HepG2 (cell line): ENCODE data around the gene COG4. TPM values are rescaled to one million over a fixed set of nuclear protein-coding genes. Genes with fewer than 3 reads are reported as not detected.

Source experiments
- ATAC-seq: fragments of 200-7000 bp; cut with Tn5 transposase; 3 replicates; pipeline ENCODE4 v1.9.1; 2020; ENCODE audit warnings: mild to moderate bottlenecking, moderate library complexity
- BruUV-seq: library from RNA; stranded (reverse); fragments of 400-500 nt; replicated peaks from 2 replicates; lab custom pipeline; 2021; lab: Mats Ljungman, UMichigan
- CTCF ChIA-PET: fragments of 300-600 bp; formaldehyde crosslinking; extraction: SDS; loops from one replicate; lab custom pipeline; 2021; ENCODE audit warnings: low total read pairs, inconsistent platforms, low intra/inter-chr PET ratio; lab: Yijun Ruan, JAX
- POLR2A ChIA-PET: fragments of 350-600 bp; sonication (Branson Sonifier 250); formaldehyde crosslinking; loops from one replicate; lab custom pipeline; 2020; ENCODE audit warnings: antibody characterized with exemption, inconsistent platforms; lab: Yijun Ruan, JAX
- DNase-seq: peaks from one replicate; pipeline ENCODE4 v3.0.0-alpha.2; 2015; ENCODE audit warnings: low spot score
- FAIRE-seq: peaks from 3 replicates; lab custom pipeline; 2011; peaks lifted over from hg19 to GRCh38; lab: Jason Lieb, UNC
- H2AFZ ChIP-seq: one replicate; pipeline ENCODE4 v1.6.1; 2011; ENCODE audit warnings: low read length, inconsistent platforms
- H3K27ac ChIP-seq: fragments of 300-600 bp; 3 replicates; pipeline ENCODE4 v1.8.0; 2011; ENCODE audit warnings: mixed run types, mild to moderate bottlenecking, mixed read lengths, low read length, inconsistent platforms; ENCODE audit not compliant: insufficient read depth; ENCODE audit errors: extremely low read length
- H3K27me3 ChIP-seq, 2 experiments: fragments of 200-600 bp in 1 of 2; 2 replicates in 1 of 2; 3 replicates in 1 of 2; pipeline versions ENCODE4 v1.6.0 to v1.8.0; 2011; ENCODE audit warnings: low read length in 2 of 2, mild to moderate bottlenecking in 2 of 2, moderate library complexity in 2 of 2, inconsistent platforms in 1 of 2; ENCODE audit not compliant: insufficient read depth in 2 of 2, control insufficient read depth in 1 of 2
- H3K36me3 ChIP-seq, 2 experiments: fragments of 200-600 bp in 1 of 2; replicated peaks in 1 of 2; 2 replicates in 1 of 2; 3 replicates in 1 of 2; pipeline versions ENCODE4 v1.5.1 to v1.8.0; 2011; ENCODE audit warnings: low read length in 2 of 2, inconsistent platforms in 1 of 2; ENCODE audit not compliant: insufficient read depth in 2 of 2, control insufficient read depth in 1 of 2
- H3K4me1 ChIP-seq: 2 replicates; pipeline ENCODE4 v1.5.1; 2012; ENCODE audit warnings: low read length, inconsistent platforms; ENCODE audit not compliant: insufficient read depth
- H3K4me2 ChIP-seq: 2 replicates; pipeline ENCODE4 v1.6.0; 2011; ENCODE audit warnings: low read depth, low read length, inconsistent platforms
- H3K4me3 ChIP-seq, 3 experiments: fragments of 200-600 bp in 1 of 3; sonication (generic), shearing (Covaris generic) in 1 of 3; replicated peaks in 1 of 3; 2 replicates each; pipeline ENCODE4 v1.5.1; 2011 to 2016; ENCODE audit warnings: low read length in 3 of 3, inconsistent platforms in 2 of 3, low read depth in 2 of 3, mild to moderate bottlenecking in 2 of 3, control low read depth in 1 of 3, mixed read lengths in 1 of 3; ENCODE audit not compliant: insufficient read depth in 1 of 3
- H3K79me2 ChIP-seq: one replicate; pipeline ENCODE4 v1.6.1; 2011; ENCODE audit warnings: low read length, inconsistent platforms; ENCODE audit not compliant: insufficient read depth
- H3K9ac ChIP-seq: 2 replicates; pipeline ENCODE4 v1.6.0; 2011; ENCODE audit warnings: mild to moderate bottlenecking, low read depth, low read length, inconsistent platforms; ENCODE audit not compliant: insufficient read depth
- H3K9me3 ChIP-seq: 2 replicates; pipeline ENCODE4 v1.5.1; 2012; ENCODE audit warnings: mild to moderate bottlenecking, low read length
- H4K20me1 ChIP-seq: 2 replicates; pipeline ENCODE4 v1.6.0; 2011; ENCODE audit warnings: inconsistent platforms, mild to moderate bottlenecking, low read length, moderate library complexity; ENCODE audit not compliant: insufficient read depth
- AHR ChIP-seq: IDR thresholded peaks from 2 replicates; pipeline ENCODE4 v1.6.1; 2018; ENCODE audit warnings: missing genetic modification reagents, missing compliant biosample characterization
- CREM ChIP-seq, 2 experiments: sonication (generic) in 1 of 2; formaldehyde crosslinking in 1 of 2; IDR thresholded peaks; 2 replicates each; pipeline versions ENCODE4 v1.4.0 to v1.6.1; 2016 to 2020; ENCODE audit warnings: antibody characterized with exemption in 1 of 2, mild to moderate bottlenecking in 1 of 2, missing genetic modification reagents in 1 of 2
- HES4 ChIP-seq: sonication (generic); formaldehyde crosslinking; IDR thresholded peaks from 2 replicates; pipeline ENCODE4 v1.9.0; 2021; ENCODE audit warnings: mild to moderate bottlenecking, missing genetic modification reagents, borderline replicate concordance
- POLR2A ChIP-seq, 2 experiments: IDR thresholded peaks; 2 replicates each; pipeline ENCODE4 v1.6.1; 2011; ENCODE audit warnings: low read depth in 2 of 2, low read length in 2 of 2, mild to moderate bottlenecking in 1 of 2, moderate library complexity in 1 of 2; ENCODE audit not compliant: insufficient read depth in 1 of 2
- RAD51 ChIP-seq: fragments of 450-650 bp; IDR thresholded peaks from 2 replicates; pipeline ENCODE4 v1.6.1; 2016; ENCODE audit warnings: borderline replicate concordance
- RBM22 ChIP-seq: fragments of 200-400 bp; formaldehyde crosslinking; optimal IDR thresholded peaks from 2 replicates; pipeline ENCODE3; 2017; ENCODE audit warnings: mild to moderate bottlenecking, low read length, moderate library complexity
- RELA ChIP-seq: sonication (generic); formaldehyde crosslinking; IDR thresholded peaks from 2 replicates; pipeline ENCODE4 v1.4.0; 2020; ENCODE audit warnings: missing genetic modification reagents
- SALL1 ChIP-seq: sonication (generic); formaldehyde crosslinking; IDR thresholded peaks from 2 replicates; pipeline ENCODE4 v1.8.0; 2022; ENCODE audit warnings: mild to moderate bottlenecking, missing genetic modification reagents
- TCF7 ChIP-seq: sonication (generic); IDR thresholded peaks from 2 replicates; pipeline ENCODE4 v1.6.1; 2016; ENCODE audit warnings: antibody characterized with exemption, low read depth
- ZFYVE20 ChIP-seq: sonication (generic); formaldehyde crosslinking; IDR thresholded peaks from 2 replicates; pipeline ENCODE4 v1.8.0; 2023; ENCODE audit warnings: low read depth, mild to moderate bottlenecking, moderate library complexity, missing genetic modification reagents, borderline replicate concordance
- ZNF263 ChIP-seq: sonication (generic); formaldehyde crosslinking; IDR thresholded peaks from 2 replicates; pipeline ENCODE4 v1.4.0; 2020; ENCODE audit warnings: missing genetic modification reagents
- ZNF597 ChIP-seq: sonication (generic); formaldehyde crosslinking; IDR thresholded peaks from 2 replicates; pipeline ENCODE4 v1.5.0; 2020; ENCODE audit warnings: missing genetic modification reagents
- WGBS: methylation state at CpG from one replicate; pipeline ENCODE4 v1.1.6; 2017; ENCODE audit warnings: low lambda C conversion rate; 5-methylcytosine and 5-hydroxymethylcytosine counted together
- in situ Hi-C: cut with HindIII; loops from 2 replicates; pipeline ENCODE4 v1.10.0; 2017; ENCODE audit warnings: low pct_unique_long_range_greater_than_20kb; ENCODE audit not compliant: extremely low pct_ligation_motif_present
- intact Hi-C: fragments of 100-400 bp; cut with micrococcal nuclease; formaldehyde crosslinking; loops from one replicate; pipeline ENCODE4 v1.10.0; 2022; ENCODE audit not compliant: unreplicated experiment
- polyA plus RNA-seq, 8 experiments: library from polyadenylated mRNA; depleted of rRNA in 3 of 8; stranded (reverse) in 7 of 8; unstranded in 1 of 8; fragments of >200 nt; fragmentation: Illumina TruSeq in 4 of 8; extraction: Trizol in 4 of 8; gene quantifications; 2 replicates each; pipeline versions ENCODE4 v1.2.1 to v1.2.3, GENCODE V29; 2011 to 2016; ENCODE audit warnings: low read depth in 4 of 8, missing spikeins in 1 of 8, mixed read lengths in 1 of 8; ENCODE audit not compliant: insufficient read depth in 1 of 8
- total RNA-seq, 5 experiments: library from RNA; depleted of rRNA; stranded (reverse); fragments of >200 nt; fragmentation: Illumina TruSeq; extraction: Trizol; gene quantifications; 2 replicates each; pipeline ENCODE4 v1.2.3, GENCODE V29; 2016; ENCODE audit warnings: low read depth in 1 of 5

The COG4 gene
- total and polyA plus RNA-seq, 2 of the 13 experiments (the other 11 are each of a cell fraction or from before 2014, with no cell fraction given), result 51.1 to 73.8 TPM

GRCh38 chr16:70569752-70570151 lies 46.4 kb upstream of the COG4 start:
- POLR2A ChIA-PET, result interaction anchor here (1.0 kb wide), 1 partner anchor 18 kb away, joined by 3 read pairs; no protein-coding TSS in a partner anchor
- FAIRE-seq, result peak; percentile 8
- no TSS peak for BruUV-seq
- Histone ChIP-seq H3K36me3 (peaks cover 65 to 95% of the 10 kb centered on the region in 2 experiments), H3K4me1 (no peaks in the 10 kb centered on the region), H3K27me3 (no peaks in the 10 kb centered on the region), H3K9me3 (no peaks in the 10 kb centered on the region), H3K79me2 (no peaks in the 10 kb centered on the region), H3K27ac (no peak overlapping the region), H3K4me3 (no peak overlapping the region), H3K9ac (no peak overlapping the region), H3K4me2 (no peak overlapping the region), H2AFZ (no peak overlapping the region), H4K20me1 (peaks cover 16% of the 10 kb centered on the region; the same call in 1 of the 2 replicates)
- TF ChIP-seq SALL1 (no peak), AHR (CRISPR knock-in tag) (no peak), ZFYVE20 (CRISPR knock-in tag) (no peak), TCF7 (no peak), ZNF263 (CRISPR knock-in tag) (peak; percentile 64; the same call in 1 of the 2 replicates), HES4 (CRISPR knock-in tag) (no peak), RAD51 (no peak), CREM (IDR thresholded peaks at IDR 0.05) (no peak), CREM (CRISPR knock-in tag; IDR thresholded peaks at IDR 0.05) (no peak), RELA (CRISPR knock-in tag) (no peak), POLR2A (IDR thresholded peaks at IDR 0.05; ENCODE audit: insufficient read depth in 1 of 2, low read depth in 2 of 2, low read length in 2 of 2) (peak in 1 of 2 experiments; percentile 31; a peak in 1 of 4 replicates), ZNF597 (CRISPR knock-in tag) (no peak), RBM22 (peak; percentile 88)
- no peak for ATAC-seq
- WGBS, result 93% methylated on average over 6 of the region's 6 CpGs
- in situ Hi-C loops, result no loop called here
- DNase-seq, result no peak
- intact Hi-C loops, result no loop called here
- CTCF ChIA-PET, result no interaction called here
